ENCODE results near the gene CST8.
A peak's percentile ranks its signal among the peaks of the same experiment; 100 is the strongest.
"Not testable (repeated sequence)": the region's sequence is repeated elsewhere in the genome, so short reads cannot be mapped to it uniquely, and the experiment has no call there.

The CST8 gene, protein sequence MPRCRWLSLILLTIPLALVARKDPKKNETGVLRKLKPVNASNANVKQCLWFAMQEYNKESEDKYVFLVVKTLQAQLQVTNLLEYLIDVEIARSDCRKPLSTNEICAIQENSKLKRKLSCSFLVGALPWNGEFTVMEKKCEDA

DNA sequence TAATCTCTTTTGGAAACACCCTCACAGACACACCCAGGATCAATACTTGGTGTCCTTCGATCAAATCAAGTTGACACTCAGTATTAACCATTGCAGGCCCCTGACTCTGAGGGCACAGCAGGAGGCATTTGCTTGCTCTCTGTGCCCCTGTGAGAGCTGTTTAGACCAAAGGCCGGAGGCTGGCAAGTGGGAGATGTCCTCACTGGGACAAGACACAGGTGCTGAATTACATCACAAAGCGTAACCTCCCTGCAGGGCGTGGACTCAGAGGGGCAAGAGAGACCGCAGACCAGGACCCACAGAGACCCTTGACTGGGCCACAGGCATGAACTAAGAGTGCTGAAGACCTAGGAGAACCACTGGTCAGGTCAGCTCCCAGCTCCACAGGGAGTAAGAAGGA lies at the start of gene CST8:
TSS of gene CST8 (plus strand) at position 301 of the 400 bp plus-strand sequence. CDS start 551 bp downstream, outside the sequence.
- no peak for DNase-seq

- DNase-seq = peak; percentile 56
Measured at GRCh38 chr20:23441850-23442313, 49.0 kb upstream of the CST8 start.

GRCh38 chr20:23442436-23442835 lies 48.5 kb upstream of the CST8 start:
- no peak for DNase-seq

- DNase-seq = no peak
Measured at GRCh38 chr20:23444859-23445258, 46.1 kb upstream of the CST8 start.

GRCh38 chr20:23445596-23446217 lies 45.2 kb upstream of the CST8 start:
- no peak for DNase-seq

DNA sequence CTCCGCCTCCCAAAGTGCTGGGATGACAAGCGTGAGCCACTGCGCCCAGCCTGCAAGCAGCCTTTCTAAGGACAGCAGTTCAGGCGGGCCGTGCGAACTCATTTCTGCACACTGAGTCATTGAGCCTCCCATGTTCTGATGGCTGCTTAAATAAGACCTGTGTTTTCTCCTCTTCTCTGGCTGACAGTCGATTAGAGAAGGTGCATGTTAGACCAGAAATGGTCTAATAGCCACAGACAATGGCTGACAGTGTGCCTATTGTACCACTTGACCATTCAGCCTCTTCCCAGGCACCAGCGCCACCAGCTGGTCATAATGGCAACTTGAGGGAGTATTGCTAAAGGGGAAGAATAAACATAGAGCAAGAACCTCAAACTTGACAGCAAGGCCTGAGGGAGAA lies 44.4 kb upstream of the CST8 start:
- DNase-seq = no peak

GRCh38 chr20:23448167-23448566 lies 42.8 kb upstream of the CST8 start:
- DNase-seq = no peak

GRCh38 chr20:23449421-23449820 lies 41.5 kb upstream of the CST8 start:
- no peak for DNase-seq

DNA sequence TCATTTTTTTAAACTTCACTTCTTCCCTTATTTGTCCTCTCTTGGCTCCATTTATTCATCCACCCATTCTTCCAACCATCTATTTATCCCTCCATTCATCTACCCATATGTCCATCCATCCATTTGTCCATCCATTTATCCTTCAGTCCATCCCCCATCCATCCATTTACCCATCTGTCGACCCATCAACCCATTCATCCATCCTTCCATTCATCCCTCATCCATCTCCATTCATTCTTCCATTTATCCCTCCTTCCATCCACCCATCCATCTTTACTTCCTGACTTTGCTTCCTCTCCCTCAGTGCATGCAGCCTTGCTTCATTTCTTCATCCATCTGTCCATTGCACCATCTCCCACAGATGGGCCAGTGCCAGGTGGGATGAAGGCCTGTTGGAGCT lies 40.0 kb upstream of the CST8 start:
- DNase-seq = no peak

GRCh38 chr20:23451956-23452487 lies 38.9 kb upstream of the CST8 start:
- DNase-seq = no peak

DNA sequence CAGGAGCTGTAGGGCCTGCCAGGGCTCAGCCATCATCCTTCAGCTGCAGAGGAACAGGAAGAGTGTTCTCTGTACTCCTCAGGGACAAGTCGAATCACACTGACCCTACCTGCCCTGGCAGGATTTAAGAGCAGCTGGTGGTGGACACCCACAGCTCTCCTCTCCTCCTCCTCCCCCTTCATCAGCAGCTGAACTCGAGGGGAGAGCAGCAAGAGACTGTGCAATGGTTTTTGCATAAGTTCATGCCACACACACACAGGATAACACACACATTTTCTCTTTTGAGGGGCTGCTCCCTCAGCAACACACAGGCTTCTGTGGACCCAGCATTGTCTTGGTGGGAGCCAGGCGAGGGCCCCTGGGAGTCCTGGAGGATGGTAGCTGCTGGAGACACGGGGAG lies 38.1 kb upstream of the CST8 start, which contains the start of gene CST11:
TSS of gene CST11 (minus strand) at position 101 of the 400 bp plus-strand sequence. CDS start at position 36, 65 bp downstream.
- no peak for DNase-seq

DNA sequence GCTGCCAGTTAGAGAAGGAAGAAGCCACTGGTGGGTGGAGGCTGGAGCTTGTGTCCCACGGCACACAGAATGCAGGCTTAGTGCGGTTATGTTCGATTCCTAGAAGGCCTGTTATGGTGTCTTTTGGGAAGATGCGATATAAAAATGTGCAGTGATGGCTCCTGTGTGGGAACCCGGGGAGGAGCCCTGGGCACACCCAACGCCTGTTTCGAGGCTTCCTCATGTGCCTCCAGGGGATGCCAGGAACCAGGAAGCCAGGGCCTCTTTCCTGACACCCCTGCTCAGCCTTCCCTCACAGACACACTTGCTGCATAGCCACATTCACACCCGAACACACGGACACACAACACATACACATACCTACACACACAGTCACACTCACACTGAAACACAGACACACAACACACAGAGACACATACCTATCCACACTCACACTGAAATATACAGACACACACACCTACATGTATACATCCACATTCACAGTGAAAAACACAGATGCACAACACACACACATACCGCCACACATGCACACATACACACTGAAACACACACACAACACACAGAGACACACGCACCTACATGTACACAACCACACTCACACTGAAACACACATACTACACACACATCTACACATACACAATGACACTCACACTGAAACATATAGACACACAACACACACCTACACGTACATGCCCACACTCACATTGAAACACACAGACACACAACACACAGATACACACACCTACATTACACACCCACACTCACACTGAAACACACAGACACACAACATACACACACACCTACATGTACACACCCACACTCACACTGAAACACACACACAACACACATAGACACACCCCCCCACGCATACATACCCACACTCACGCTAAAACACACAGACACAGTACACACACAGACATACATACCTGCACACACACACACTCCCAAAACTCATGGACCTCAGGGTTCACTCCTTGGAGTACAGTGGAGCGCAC lies 37.1 kb upstream of the CST8 start:
- no peak for DNase-seq

DNA sequence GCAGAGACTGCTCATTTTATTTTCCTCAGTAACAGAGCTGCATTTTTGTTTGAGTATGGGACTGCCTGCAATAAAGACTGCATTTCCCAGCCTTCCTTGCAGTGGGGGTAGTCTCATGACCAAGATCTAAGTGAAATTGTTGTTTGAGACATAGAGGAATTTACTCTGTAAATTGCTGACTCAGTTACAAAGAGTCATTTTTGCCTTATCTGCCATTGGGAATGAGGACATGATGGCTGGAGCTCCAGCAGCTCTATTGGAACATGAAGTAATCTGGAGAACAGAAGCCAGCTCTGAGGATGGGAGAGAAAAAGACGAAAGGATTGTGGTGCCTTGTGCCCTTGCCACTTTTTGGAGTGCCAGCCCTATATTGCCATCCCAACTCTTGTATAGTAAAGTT lies 36.1 kb upstream of the CST8 start:
- DNase-seq = no peak

GRCh38 chr20:23455639-23456038 lies 35.3 kb upstream of the CST8 start:
- no peak for DNase-seq

DNA sequence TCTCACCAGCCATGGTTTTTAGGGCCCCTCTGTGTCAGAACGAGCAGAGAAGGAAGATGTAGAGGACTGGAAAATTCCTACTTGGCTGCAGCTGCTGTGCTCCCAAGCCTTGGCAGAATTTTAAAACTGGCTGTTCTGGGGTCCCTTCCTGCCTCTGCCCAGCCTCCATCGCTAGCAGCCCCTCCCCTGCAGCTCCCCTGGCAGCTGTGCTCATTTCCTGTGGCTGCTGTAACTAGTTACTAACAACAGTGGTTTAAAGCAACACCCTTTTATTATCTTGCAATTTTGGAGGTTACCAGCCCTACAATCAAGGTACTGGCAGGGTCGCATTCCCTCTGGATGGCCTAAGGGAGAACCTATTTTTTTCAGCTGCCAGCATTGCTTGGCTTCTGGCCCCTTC lies 34.5 kb upstream of the CST8 start:
- no peak for DNase-seq

DNA sequence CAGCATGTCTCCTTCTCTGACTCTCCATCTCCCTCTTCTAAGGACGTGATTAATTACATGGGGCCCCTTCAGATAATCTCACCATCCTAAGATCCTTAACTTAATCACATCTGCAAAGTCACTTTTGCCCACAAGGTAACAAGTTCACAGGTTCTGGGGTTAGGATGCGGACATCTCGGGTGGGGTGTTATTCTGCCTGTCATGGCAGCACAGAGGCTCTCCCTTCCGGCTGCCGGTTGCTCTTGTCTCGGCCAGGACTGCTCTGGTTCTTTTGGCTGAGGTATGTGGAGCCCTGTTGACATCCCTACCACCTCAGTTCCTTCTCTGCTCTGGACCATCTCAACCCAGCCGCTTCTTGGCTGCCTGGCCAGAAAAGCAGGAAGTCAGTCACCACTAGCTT lies 34.0 kb upstream of the CST8 start:
- no peak for DNase-seq

- DNase-seq = no peak
Measured at GRCh38 chr20:23459461-23460150, 31.3 kb upstream of the CST8 start.

- no peak for DNase-seq
Measured at GRCh38 chr20:23461180-23461579, 29.7 kb upstream of the CST8 start.

- DNase-seq = not testable (repeated sequence)
Measured at GRCh38 chr20:23466961-23467360, 24.0 kb upstream of the CST8 start.

- DNase-seq = not testable (repeated sequence)
Measured at GRCh38 chr20:23472306-23472705, 18.6 kb upstream of the CST8 start.

DNA sequence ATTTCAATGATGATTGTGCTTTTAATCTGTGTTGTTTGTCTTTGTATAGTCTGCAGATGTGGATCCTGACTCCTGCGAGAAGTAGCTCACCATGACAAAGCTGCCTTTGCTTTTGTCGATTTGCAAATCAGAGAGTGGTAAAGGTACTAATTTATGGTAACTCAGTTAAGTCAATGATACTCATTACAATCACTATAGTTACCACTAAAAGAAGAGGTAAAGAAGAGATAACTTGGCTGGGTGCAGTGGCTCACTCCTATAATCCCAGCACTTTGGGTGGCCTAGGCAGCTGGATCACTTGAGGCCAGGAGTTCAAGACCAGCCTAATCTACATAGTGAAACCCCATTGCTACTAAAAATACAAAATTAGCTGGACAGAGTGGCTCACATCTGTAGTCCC lies 17.6 kb upstream of the CST8 start:
- not testable (repeated sequence) for DNase-seq

GRCh38 chr20:23475395-23475794 lies 15.5 kb upstream of the CST8 start:
- DNase-seq = no peak
